ENCODE measurements around the gene BAAT. TPM values are rescaled to one million over a fixed set of nuclear protein-coding genes. Genes with fewer than 3 reads are reported as not detected.

BAAT gene
- total and polyA plus RNA-seq, 4 experiments from 2014 or later, result 0.08 to 0.15 TPM; not detected in 2

GRCh38 chr9:101323129-101323528 is 61.7 kb downstream of the BAAT start:
- Mint-ChIP-seq H3K27ac (no peak overlapping the region), H3K27me3 (peaks cover 8 to 11% of the 10 kb centered on the region in 2 donors), H3K36me3 (no peaks in the 10 kb centered on the region), H3K9me3 (peaks cover 0 to 10% (median 5%) of the 10 kb centered on the region in 8 donors), H3K4me3 (no peak overlapping the region), H3K4me1 (no peaks in the 10 kb centered on the region)
- intact Hi-C loops (cut with micrococcal nuclease), result no loop called here
- Histone ChIP-seq H3K36me3 (ENCODE audit: insufficient read depth, low read length) (no peaks in the 10 kb centered on the region), H3K4me1 (ENCODE audit: insufficient read depth, low read length) (no peaks in the 10 kb centered on the region), H3K4me3 (ENCODE audit: low read length in 2 of 2) (no peak overlapping the region), H3K27me3 (ENCODE audit: insufficient read depth, low read length) (no peaks in the 10 kb centered on the region), H3K9me3 (ENCODE audit: control insufficient read depth in 1 of 2, low read length in 2 of 2) (no peaks in the 10 kb centered on the region), H3K27ac (ENCODE audit: low read depth, low read length) (no peak overlapping the region)
- ChIA-PET POLR2A (ENCODE audit: partially characterized antibody) (no interaction called here), CTCF (ENCODE audit: partially characterized antibody) (interaction anchor here (3.9 kb wide), 1 partner anchor 11 kb away, joined by 19 read pairs; no protein-coding TSS in a partner anchor)
- no peak for DNase-seq

- Mint-ChIP-seq H3K4me1 (no peaks in the 10 kb centered on the region), H3K27me3 (peaks cover 7 to 9% of the 10 kb centered on the region in 2 donors), H3K36me3 (no peaks in the 10 kb centered on the region), H3K27ac (no peak overlapping the region), H3K4me3 (no peak overlapping the region), H3K9me3 (peaks cover 0 to 2% (median 0%) of the 10 kb centered on the region in 8 donors)
- POLR2A ChIA-PET (ENCODE audit: partially characterized antibody), result no interaction called here
- Histone ChIP-seq H3K4me3 (ENCODE audit: low read length in 2 of 2) (no peak overlapping the region), H3K9me3 (ENCODE audit: control insufficient read depth in 1 of 2, low read length in 2 of 2) (no peaks in the 10 kb centered on the region), H3K4me1 (ENCODE audit: insufficient read depth, low read length) (no peaks in the 10 kb centered on the region), H3K27ac (ENCODE audit: low read depth, low read length) (no peak overlapping the region), H3K27me3 (ENCODE audit: insufficient read depth, low read length) (no peaks in the 10 kb centered on the region), H3K36me3 (ENCODE audit: insufficient read depth, low read length) (no peaks in the 10 kb centered on the region)
- no peak for DNase-seq
- intact Hi-C loops (cut with micrococcal nuclease), result no loop called here
- CTCF ChIA-PET (ENCODE audit: partially characterized antibody), result no interaction called here
Measured at GRCh38 chr9:101317735-101318134, 67.1 kb downstream of the BAAT start.

- no peak overlapping the region for H3K4me3 Mint-ChIP-seq
- H3K36me3 Mint-ChIP-seq, result no peaks in the 10 kb centered on the region
- ChIA-PET POLR2A (ENCODE audit: partially characterized antibody) (no interaction called here), CTCF (ENCODE audit: partially characterized antibody) (no interaction called here)
- no peaks in the 10 kb centered on the region for H3K27me3 ChIP-seq (ENCODE audit: insufficient read depth, low read length)
- H3K27me3 Mint-ChIP-seq, result peaks cover 5 to 6% of the 10 kb centered on the region in 2 donors
- no peak overlapping the region for H3K27ac ChIP-seq (ENCODE audit: low read depth, low read length)
- H3K9me3 Mint-ChIP-seq, result peaks cover 0 to 2% (median 0%) of the 10 kb centered on the region in 8 donors
- no peak overlapping the region for H3K27ac Mint-ChIP-seq
- H3K36me3 ChIP-seq (ENCODE audit: insufficient read depth, low read length), result no peaks in the 10 kb centered on the region
- intact Hi-C loops (cut with micrococcal nuclease), result no loop called here
- no peak for DNase-seq
- H3K4me1 ChIP-seq (ENCODE audit: insufficient read depth, low read length), result no peaks in the 10 kb centered on the region
- no peak overlapping the region for H3K4me3 ChIP-seq (ENCODE audit: low read length in 2 of 2)
- H3K4me1 Mint-ChIP-seq, result no peaks in the 10 kb centered on the region
- no peaks in the 10 kb centered on the region for H3K9me3 ChIP-seq (ENCODE audit: control insufficient read depth in 1 of 2, low read length in 2 of 2)
Measured at GRCh38 chr9:101315112-101315450, 69.7 kb downstream of the BAAT start.

- Mint-ChIP-seq H3K27me3 (peaks cover 0 to 6% of the 10 kb centered on the region in 2 donors), H3K9me3 (peaks cover 0 to 2% (median 0%) of the 10 kb centered on the region in 8 donors), H3K4me3 (no peak overlapping the region), H3K27ac (no peak overlapping the region), H3K36me3 (no peaks in the 10 kb centered on the region), H3K4me1 (no peaks in the 10 kb centered on the region)
- no peaks in the 10 kb centered on the region for H3K9me3 ChIP-seq (ENCODE audit: control insufficient read depth in 1 of 2, low read length in 2 of 2)
- H3K27me3 ChIP-seq (ENCODE audit: insufficient read depth, low read length), result no peaks in the 10 kb centered on the region
- ChIA-PET POLR2A (ENCODE audit: partially characterized antibody) (no interaction called here), CTCF (ENCODE audit: partially characterized antibody) (interaction anchor here (1.1 to 2.4 kb wide), 7 partner anchors 11 to 714 kb away, joined by 3 to 26 read pairs (median 4); no protein-coding TSS in a partner anchor)
- intact Hi-C loops (cut with micrococcal nuclease), result no loop called here
- H3K27ac ChIP-seq (ENCODE audit: low read depth, low read length), result no peak overlapping the region
- no peaks in the 10 kb centered on the region for H3K36me3 ChIP-seq (ENCODE audit: insufficient read depth, low read length)
- H3K4me3 ChIP-seq (ENCODE audit: low read length in 2 of 2), result no peak overlapping the region
- no peak for DNase-seq
- no peaks in the 10 kb centered on the region for H3K4me1 ChIP-seq (ENCODE audit: insufficient read depth, low read length)
Measured at GRCh38 chr9:101312661-101313060, 72.1 kb downstream of the BAAT start.

GRCh38 chr9:101311758-101312420 is 72.9 kb downstream of the BAAT start:
- peak in 4 of 5 donors; percentile 45 to 52 (median 52) for DNase-seq
- Mint-ChIP-seq H3K36me3 (no peaks in the 10 kb centered on the region), H3K9me3 (peaks cover 0 to 2% (median 0%) of the 10 kb centered on the region in 8 donors), H3K4me3 (no peak overlapping the region), H3K27ac (no peak overlapping the region), H3K27me3 (peaks cover 0 to 6% of the 10 kb centered on the region in 2 donors), H3K4me1 (no peaks in the 10 kb centered on the region)
- POLR2A ChIA-PET (ENCODE audit: partially characterized antibody), result no interaction called here
- H3K4me1 ChIP-seq (ENCODE audit: insufficient read depth, low read length), result no peaks in the 10 kb centered on the region
- intact Hi-C loops (cut with micrococcal nuclease), result loop anchor here (2.0 kb wide), 1 partner anchor 611 kb away; no protein-coding TSS in a partner anchor
- no peaks in the 10 kb centered on the region for H3K9me3 ChIP-seq (ENCODE audit: control insufficient read depth in 1 of 2, low read length in 2 of 2)
- no peaks in the 10 kb centered on the region for H3K27me3 ChIP-seq (ENCODE audit: insufficient read depth, low read length)
- H3K27ac ChIP-seq (ENCODE audit: low read depth, low read length), result no peak overlapping the region
- CTCF ChIA-PET (ENCODE audit: partially characterized antibody), result interaction anchor here (0.6 to 2.4 kb wide), 20 partner anchors 9 to 806 kb away, joined by 3 to 26 read pairs (median 4); no protein-coding TSS in a partner anchor
- H3K36me3 ChIP-seq (ENCODE audit: insufficient read depth, low read length), result no peaks in the 10 kb centered on the region
- H3K4me3 ChIP-seq (ENCODE audit: low read length in 2 of 2), result no peak overlapping the region

- Histone ChIP-seq H3K4me1 (ENCODE audit: insufficient read depth, low read length) (no peaks in the 10 kb centered on the region), H3K4me3 (ENCODE audit: low read length in 2 of 2) (no peak overlapping the region), H3K27me3 (ENCODE audit: insufficient read depth, low read length) (no peaks in the 10 kb centered on the region), H3K9me3 (ENCODE audit: control insufficient read depth in 1 of 2, low read length in 2 of 2) (no peaks in the 10 kb centered on the region), H3K27ac (ENCODE audit: low read depth, low read length) (no peak overlapping the region), H3K36me3 (ENCODE audit: insufficient read depth, low read length) (no peaks in the 10 kb centered on the region)
- Mint-ChIP-seq H3K36me3 (no peaks in the 10 kb centered on the region), H3K4me1 (no peaks in the 10 kb centered on the region), H3K9me3 (peaks cover 0 to 1% (median 0%) of the 10 kb centered on the region in 8 donors), H3K4me3 (no peak overlapping the region), H3K27ac (no peak overlapping the region), H3K27me3 (peaks cover 0 to 6% of the 10 kb centered on the region in 2 donors)
- no peak for DNase-seq
- POLR2A ChIA-PET (ENCODE audit: partially characterized antibody), result no interaction called here
- CTCF ChIA-PET (ENCODE audit: partially characterized antibody), result interaction anchor here (0.8 to 2.4 kb wide), 16 partner anchors 11 to 805 kb away, joined by 3 to 26 read pairs (median 4); no protein-coding TSS in a partner anchor
- intact Hi-C loops (cut with micrococcal nuclease), result loop anchor here (2.0 kb wide), 1 partner anchor 610 kb away; no protein-coding TSS in a partner anchor
Measured at GRCh38 chr9:101311191-101311590, 73.6 kb downstream of the BAAT start.
